WTC11 (cell line): Measurements from ENCODE around the gene UGT1A1. TPM values are rescaled to one million over a fixed set of nuclear protein-coding genes. Genes with fewer than 3 reads are reported as not detected.

Source experiments
- ATAC-seq: fragments of 200-7000 bp; cut with Tn5 transposase; 2 replicates; pipeline ENCODE4 v1.10.0; 2021; ENCODE audit warnings: mild to moderate bottlenecking, moderate library complexity
- CTCF ChIA-PET: fragments of 300-600 bp; sonication (Branson Sonifier 250); formaldehyde crosslinking; loops from one replicate; lab custom pipeline; 2021; ENCODE audit warnings: antibody characterized with exemption; lab: Charles Lee
- POLR2A ChIA-PET: fragments of 350-600 bp; sonication (Branson Sonifier 250); formaldehyde crosslinking; loops from one replicate; lab custom pipeline; 2021; ENCODE audit warnings: antibody characterized with exemption; lab: Charles Lee
- DNase-seq: peaks from one replicate; pipeline ENCODE4 v3.0.0; 2021; ENCODE audit warnings: low spot score
- H3K27ac Mint-ChIP-seq: 2 replicates; pipeline ENCODE4 v1.8.0; 2021; ENCODE audit warnings: mixed read lengths
- H3K27me3 Mint-ChIP-seq: 2 replicates; pipeline ENCODE4 v1.8.0; 2021; ENCODE audit warnings: low read depth, mild to moderate bottlenecking, moderate library complexity, mixed read lengths
- H3K36me3 Mint-ChIP-seq: 2 replicates; pipeline ENCODE4 v1.8.0; 2021; ENCODE audit warnings: mixed read lengths
- H3K4me1 Mint-ChIP-seq: 2 replicates; pipeline ENCODE4 v1.8.0; 2022; ENCODE audit warnings: mixed read lengths
- H3K4me3 Mint-ChIP-seq: 2 replicates; pipeline ENCODE4 v1.8.0; 2021; ENCODE audit warnings: mild to moderate bottlenecking, moderate library complexity, mixed read lengths
- H3K9me3 Mint-ChIP-seq: 2 replicates; pipeline ENCODE4 v1.8.0; 2021; ENCODE audit warnings: mixed read lengths
- ETV6 ChIP-seq: sonication (generic); formaldehyde crosslinking; IDR thresholded peaks from 2 replicates; pipeline ENCODE4 v1.8.1; 2022; ENCODE audit warnings: mild to moderate bottlenecking, missing genetic modification reagents
- GRHL2 ChIP-seq: fragments of 250-450 bp; sonication (Bioruptor Pico); IDR thresholded peaks from 2 replicates; pipeline ENCODE4 v1.8.0; 2022; ENCODE audit warnings: mild to moderate bottlenecking, moderate library complexity; ENCODE audit not compliant: insufficient replicate concordance, severe bottlenecking
- JUN ChIP-seq: sonication (generic); formaldehyde crosslinking; IDR thresholded peaks from 2 replicates; pipeline ENCODE4 v1.8.0; 2023; ENCODE audit warnings: mild to moderate bottlenecking, missing genetic modification reagents
- NFATC4 ChIP-seq: fragments of 250-450 bp; sonication (Bioruptor Pico); IDR thresholded peaks from 2 replicates; pipeline ENCODE4 v1.9.0; 2021; ENCODE audit warnings: mild to moderate bottlenecking
- NR2C2 ChIP-seq: sonication (generic); formaldehyde crosslinking; IDR thresholded peaks from 2 replicates; pipeline ENCODE4 v1.8.0; 2022; ENCODE audit warnings: mild to moderate bottlenecking, missing genetic modification reagents
- OVOL2 ChIP-seq: fragments of 250-450 bp; sonication (Bioruptor Pico); IDR thresholded peaks from 2 replicates; pipeline ENCODE4 v1.9.0; 2021; ENCODE audit warnings: mild to moderate bottlenecking, borderline replicate concordance
- SP1 ChIP-seq: sonication (generic); formaldehyde crosslinking; conservative IDR thresholded peaks from 2 replicates; pipeline ENCODE4 v1.8.1; 2022; ENCODE audit warnings: missing genetic modification reagents
- TEAD1 ChIP-seq: sonication (generic); formaldehyde crosslinking; IDR thresholded peaks from 2 replicates; pipeline ENCODE4 v1.8.0; 2022; ENCODE audit warnings: mild to moderate bottlenecking, missing genetic modification reagents
- ZNF121 ChIP-seq: sonication (generic); formaldehyde crosslinking; IDR thresholded peaks from 2 replicates; pipeline ENCODE4 v1.8.0; 2023; ENCODE audit warnings: missing genetic modification reagents
- ZNF138 ChIP-seq: sonication (generic); formaldehyde crosslinking; conservative IDR thresholded peaks from 2 replicates; pipeline ENCODE4 v1.8.1; 2022; ENCODE audit warnings: mild to moderate bottlenecking, moderate library complexity, missing genetic modification reagents
- ZNF396 ChIP-seq: fragments of 250-450 bp; sonication (Bioruptor Pico); IDR thresholded peaks from 2 replicates; pipeline ENCODE4 v1.8.0; 2021; ENCODE audit warnings: mild to moderate bottlenecking, moderate library complexity, borderline replicate concordance
- total RNA-seq: library from RNA; stranded (reverse); gene quantifications from 3 replicates; pipeline ENCODE4 v1.2.3, GENCODE V29; 2021
- TF ChIP-seq, protein P1 (sequence below): fragments of 250-450 bp; sonication (Bioruptor Pico); IDR thresholded peaks from 2 replicates; pipeline ENCODE4 v1.9.0; 2021; ENCODE audit warnings: moderate library complexity, mild to moderate bottlenecking, inconsistent platforms, borderline replicate concordance
- TF ChIP-seq, protein P2 (sequence below): sonication (generic); formaldehyde crosslinking; IDR thresholded peaks from 2 replicates; pipeline ENCODE4 v1.8.1; 2022; ENCODE audit warnings: mild to moderate bottlenecking, moderate library complexity, missing genetic modification reagents
- TF ChIP-seq, protein P3 (sequence below): sonication (generic); formaldehyde crosslinking; IDR thresholded peaks from 2 replicates; pipeline ENCODE4 v1.8.0; 2022; ENCODE audit warnings: missing genetic modification reagents
- TF ChIP-seq, protein P4 (sequence below): fragments of 250-450 bp; sonication (Bioruptor Pico); IDR thresholded peaks from 2 replicates; pipeline ENCODE4 v2.1.2; 2022; ENCODE audit warnings: mild to moderate bottlenecking, moderate library complexity
- TF ChIP-seq, protein P5 (sequence below): sonication (generic); formaldehyde crosslinking; conservative IDR thresholded peaks from 2 replicates; pipeline ENCODE4 v1.8.1; 2023; ENCODE audit warnings: mild to moderate bottlenecking, low read depth, missing genetic modification reagents, moderate library complexity
- TF ChIP-seq, protein P6 (sequence below): sonication (generic); formaldehyde crosslinking; IDR thresholded peaks from 2 replicates; pipeline ENCODE4 v1.8.0; 2022; ENCODE audit warnings: mild to moderate bottlenecking, missing genetic modification reagents

The UGT1A1 gene
- total RNA-seq, 1 experiment from 2014 or later: not detected

DNA sequence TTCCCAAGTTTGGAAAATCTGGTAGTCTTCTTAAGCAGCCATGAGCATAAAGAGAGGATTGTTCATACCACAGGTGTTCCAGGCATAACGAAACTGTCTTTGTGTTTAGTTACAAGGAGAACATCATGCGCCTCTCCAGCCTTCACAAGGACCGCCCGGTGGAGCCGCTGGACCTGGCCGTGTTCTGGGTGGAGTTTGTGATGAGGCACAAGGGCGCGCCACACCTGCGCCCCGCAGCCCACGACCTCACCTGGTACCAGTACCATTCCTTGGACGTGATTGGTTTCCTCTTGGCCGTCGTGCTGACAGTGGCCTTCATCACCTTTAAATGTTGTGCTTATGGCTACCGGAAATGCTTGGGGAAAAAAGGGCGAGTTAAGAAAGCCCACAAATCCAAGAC lies 12.1 kb downstream of the UGT1A1 start:
- CTCF ChIA-PET: no interaction called here
- Mint-ChIP-seq H3K27ac (no peak overlapping the region), H3K36me3 (peaks cover 8% of the 10 kb centered on the region), H3K4me3 (no peak overlapping the region), H3K9me3 (peaks cover 24% of the 10 kb centered on the region), H3K4me1 (peaks cover 3% of the 10 kb centered on the region), H3K27me3 (no peaks in the 10 kb centered on the region; the same call in 1 of the 2 replicates)
- DNase-seq: no peak
- no peak for ATAC-seq
- POLR2A ChIA-PET: no interaction called here
- TF ChIP-seq, protein P1, sequence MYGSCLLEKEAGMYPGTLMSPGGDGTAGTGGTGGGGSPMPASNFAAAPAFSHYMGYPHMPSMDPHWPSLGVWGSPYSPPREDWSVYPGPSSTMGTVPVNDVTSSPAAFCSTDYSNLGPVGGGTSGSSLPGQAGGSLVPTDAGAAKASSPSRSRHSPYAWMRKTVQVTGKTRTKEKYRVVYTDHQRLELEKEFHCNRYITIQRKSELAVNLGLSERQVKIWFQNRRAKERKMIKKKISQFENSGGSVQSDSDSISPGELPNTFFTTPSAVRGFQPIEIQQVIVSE (CRISPR knock-in tag): no peak
- TF ChIP-seq ZNF121 (no peak), SP1 (no peak), JUN (CRISPR knock-in tag) (no peak), GRHL2 (no peak), ETV6 (CRISPR knock-in tag) (no peak), TEAD1 (no peak), NR2C2 (no peak), NFATC4 (CRISPR knock-in tag) (no peak), OVOL2 (CRISPR knock-in tag) (no peak), ZNF396 (CRISPR knock-in tag) (no peak)
- TF ChIP-seq, protein P2, sequence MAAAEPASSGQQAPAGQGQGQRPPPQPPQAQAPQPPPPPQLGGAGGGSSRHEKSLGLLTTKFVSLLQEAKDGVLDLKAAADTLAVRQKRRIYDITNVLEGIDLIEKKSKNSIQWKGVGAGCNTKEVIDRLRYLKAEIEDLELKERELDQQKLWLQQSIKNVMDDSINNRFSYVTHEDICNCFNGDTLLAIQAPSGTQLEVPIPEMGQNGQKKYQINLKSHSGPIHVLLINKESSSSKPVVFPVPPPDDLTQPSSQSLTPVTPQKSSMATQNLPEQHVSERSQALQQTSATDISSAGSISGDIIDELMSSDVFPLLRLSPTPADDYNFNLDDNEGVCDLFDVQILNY (CRISPR knock-in tag): no peak
- TF ChIP-seq, protein P3, sequence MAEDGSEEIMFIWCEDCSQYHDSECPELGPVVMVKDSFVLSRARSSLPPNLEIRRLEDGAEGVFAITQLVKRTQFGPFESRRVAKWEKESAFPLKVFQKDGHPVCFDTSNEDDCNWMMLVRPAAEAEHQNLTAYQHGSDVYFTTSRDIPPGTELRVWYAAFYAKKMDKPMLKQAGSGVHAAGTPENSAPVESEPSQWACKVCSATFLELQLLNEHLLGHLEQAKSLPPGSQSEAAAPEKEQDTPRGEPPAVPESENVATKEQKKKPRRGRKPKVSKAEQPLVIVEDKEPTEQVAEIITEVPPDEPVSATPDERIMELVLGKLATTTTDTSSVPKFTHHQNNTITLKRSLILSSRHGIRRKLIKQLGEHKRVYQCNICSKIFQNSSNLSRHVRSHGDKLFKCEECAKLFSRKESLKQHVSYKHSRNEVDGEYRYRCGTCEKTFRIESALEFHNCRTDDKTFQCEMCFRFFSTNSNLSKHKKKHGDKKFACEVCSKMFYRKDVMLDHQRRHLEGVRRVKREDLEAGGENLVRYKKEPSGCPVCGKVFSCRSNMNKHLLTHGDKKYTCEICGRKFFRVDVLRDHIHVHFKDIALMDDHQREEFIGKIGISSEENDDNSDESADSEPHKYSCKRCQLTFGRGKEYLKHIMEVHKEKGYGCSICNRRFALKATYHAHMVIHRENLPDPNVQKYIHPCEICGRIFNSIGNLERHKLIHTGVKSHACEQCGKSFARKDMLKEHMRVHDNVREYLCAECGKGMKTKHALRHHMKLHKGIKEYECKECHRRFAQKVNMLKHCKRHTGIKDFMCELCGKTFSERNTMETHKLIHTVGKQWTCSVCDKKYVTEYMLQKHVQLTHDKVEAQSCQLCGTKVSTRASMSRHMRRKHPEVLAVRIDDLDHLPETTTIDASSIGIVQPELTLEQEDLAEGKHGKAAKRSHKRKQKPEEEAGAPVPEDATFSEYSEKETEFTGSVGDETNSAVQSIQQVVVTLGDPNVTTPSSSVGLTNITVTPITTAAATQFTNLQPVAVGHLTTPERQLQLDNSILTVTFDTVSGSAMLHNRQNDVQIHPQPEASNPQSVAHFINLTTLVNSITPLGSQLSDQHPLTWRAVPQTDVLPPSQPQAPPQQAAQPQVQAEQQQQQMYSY (CRISPR knock-in tag): no peak
- TF ChIP-seq, protein P4, sequence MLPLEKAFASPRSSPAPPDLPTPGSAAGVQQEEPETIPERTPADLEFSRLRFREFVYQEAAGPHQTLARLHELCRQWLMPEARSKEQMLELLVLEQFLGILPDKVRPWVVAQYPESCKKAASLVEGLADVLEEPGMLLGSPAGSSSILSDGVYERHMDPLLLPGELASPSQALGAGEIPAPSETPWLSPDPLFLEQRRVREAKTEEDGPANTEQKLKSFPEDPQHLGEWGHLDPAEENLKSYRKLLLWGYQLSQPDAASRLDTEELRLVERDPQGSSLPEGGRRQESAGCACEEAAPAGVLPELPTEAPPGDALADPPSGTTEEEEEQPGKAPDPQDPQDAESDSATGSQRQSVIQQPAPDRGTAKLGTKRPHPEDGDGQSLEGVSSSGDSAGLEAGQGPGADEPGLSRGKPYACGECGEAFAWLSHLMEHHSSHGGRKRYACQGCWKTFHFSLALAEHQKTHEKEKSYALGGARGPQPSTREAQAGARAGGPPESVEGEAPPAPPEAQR (CRISPR knock-in tag): no peak
- TF ChIP-seq, protein P5, sequence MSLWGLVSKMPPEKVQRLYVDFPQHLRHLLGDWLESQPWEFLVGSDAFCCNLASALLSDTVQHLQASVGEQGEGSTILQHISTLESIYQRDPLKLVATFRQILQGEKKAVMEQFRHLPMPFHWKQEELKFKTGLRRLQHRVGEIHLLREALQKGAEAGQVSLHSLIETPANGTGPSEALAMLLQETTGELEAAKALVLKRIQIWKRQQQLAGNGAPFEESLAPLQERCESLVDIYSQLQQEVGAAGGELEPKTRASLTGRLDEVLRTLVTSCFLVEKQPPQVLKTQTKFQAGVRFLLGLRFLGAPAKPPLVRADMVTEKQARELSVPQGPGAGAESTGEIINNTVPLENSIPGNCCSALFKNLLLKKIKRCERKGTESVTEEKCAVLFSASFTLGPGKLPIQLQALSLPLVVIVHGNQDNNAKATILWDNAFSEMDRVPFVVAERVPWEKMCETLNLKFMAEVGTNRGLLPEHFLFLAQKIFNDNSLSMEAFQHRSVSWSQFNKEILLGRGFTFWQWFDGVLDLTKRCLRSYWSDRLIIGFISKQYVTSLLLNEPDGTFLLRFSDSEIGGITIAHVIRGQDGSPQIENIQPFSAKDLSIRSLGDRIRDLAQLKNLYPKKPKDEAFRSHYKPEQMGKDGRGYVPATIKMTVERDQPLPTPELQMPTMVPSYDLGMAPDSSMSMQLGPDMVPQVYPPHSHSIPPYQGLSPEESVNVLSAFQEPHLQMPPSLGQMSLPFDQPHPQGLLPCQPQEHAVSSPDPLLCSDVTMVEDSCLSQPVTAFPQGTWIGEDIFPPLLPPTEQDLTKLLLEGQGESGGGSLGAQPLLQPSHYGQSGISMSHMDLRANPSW (CRISPR knock-in tag): no peak

DNA sequence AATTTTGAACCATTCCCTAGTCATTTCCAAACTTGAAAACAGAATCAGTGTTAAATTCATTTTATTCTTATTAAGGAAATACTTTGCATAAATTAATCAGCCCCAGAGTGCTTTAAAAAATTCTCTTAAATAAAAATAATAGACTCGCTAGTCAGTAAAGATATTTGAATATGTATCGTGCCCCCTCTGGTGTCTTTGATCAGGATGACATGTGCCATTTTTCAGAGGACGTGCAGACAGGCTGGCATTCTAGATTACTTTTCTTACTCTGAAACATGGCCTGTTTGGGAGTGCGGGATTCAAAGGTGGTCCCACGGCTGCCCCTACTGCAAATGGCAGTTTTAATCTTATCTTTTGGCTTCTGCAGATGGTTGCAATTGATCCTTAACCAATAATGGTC lies 12.5 kb downstream of the UGT1A1 start:
- DNase-seq (no peak), ATAC-seq (no peak)
- Mint-ChIP-seq H3K27ac (no peak overlapping the region), H3K27me3 (no peaks in the 10 kb centered on the region; the same call in 1 of the 2 replicates), H3K4me3 (no peak overlapping the region), H3K9me3 (peaks cover 27% of the 10 kb centered on the region), H3K4me1 (peaks cover 3% of the 10 kb centered on the region), H3K36me3 (peaks cover 8% of the 10 kb centered on the region)
- ChIA-PET CTCF (no interaction called here), POLR2A (no interaction called here)
- TF ChIP-seq ZNF138 (CRISPR knock-in tag): no peak
- TF ChIP-seq, protein P6, sequence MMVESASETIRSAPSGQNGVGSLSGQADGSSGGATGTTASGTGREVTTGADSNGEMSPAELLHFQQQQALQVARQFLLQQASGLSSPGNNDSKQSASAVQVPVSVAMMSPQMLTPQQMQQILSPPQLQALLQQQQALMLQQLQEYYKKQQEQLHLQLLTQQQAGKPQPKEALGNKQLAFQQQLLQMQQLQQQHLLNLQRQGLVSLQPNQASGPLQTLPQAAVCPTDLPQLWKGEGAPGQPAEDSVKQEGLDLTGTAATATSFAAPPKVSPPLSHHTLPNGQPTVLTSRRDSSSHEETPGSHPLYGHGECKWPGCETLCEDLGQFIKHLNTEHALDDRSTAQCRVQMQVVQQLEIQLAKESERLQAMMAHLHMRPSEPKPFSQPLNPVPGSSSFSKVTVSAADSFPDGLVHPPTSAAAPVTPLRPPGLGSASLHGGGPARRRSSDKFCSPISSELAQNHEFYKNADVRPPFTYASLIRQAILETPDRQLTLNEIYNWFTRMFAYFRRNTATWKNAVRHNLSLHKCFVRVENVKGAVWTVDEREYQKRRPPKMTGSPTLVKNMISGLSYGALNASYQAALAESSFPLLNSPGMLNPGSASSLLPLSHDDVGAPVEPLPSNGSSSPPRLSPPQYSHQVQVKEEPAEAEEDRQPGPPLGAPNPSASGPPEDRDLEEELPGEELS: no peak
